ENCODE results near the gene POMT1. TPM values are rescaled to one million over a fixed set of nuclear protein-coding genes. Genes with fewer than 3 reads are reported as not detected.

POMT1 gene
- total and polyA plus RNA-seq, 5 donors: 17.3 to 21.9 (median 20.2) TPM

DNA sequence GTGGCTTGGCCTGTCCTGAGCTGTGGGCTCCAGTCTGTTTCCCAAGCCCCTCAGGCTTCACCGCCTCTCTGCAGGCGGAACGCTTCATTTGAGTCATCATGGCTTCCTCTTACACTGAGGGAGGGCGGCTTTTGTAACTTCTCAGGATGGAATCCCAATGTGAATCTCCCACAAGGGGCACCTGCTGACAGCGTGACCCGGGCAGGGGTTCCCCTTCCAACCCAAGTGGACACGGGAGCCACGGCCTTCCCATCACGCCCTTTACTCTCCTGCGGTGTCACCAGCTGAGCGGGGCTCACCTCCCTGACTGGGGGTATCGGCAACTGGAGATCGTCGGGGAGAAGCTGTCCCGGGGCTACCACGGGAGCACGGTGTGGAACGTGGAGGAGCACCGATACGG is 15.8 kb downstream of the POMT1 start:
- peaks cover 1% of the 10 kb centered on the region for H3K4me1 ChIP-seq (ENCODE audit: control insufficient read depth, insufficient read depth, low read length)
- intact Hi-C loops (cut with DNase I): loop anchor here in 1 of 4 donors (10.0 kb wide), 1 partner anchor 226 kb away; the partner anchor contains the start of gene RAPGEF1
- ATAC-seq: no peak
- no peaks in the 10 kb centered on the region for H3K9me3 ChIP-seq (ENCODE audit: control insufficient read depth, low read length)
- no peak overlapping the region for H3K27ac ChIP-seq (ENCODE audit: low read length)
- H3K27me3 ChIP-seq (ENCODE audit: control insufficient read depth, insufficient read depth): no peaks in the 10 kb centered on the region
- DNase-seq: peak in 1 of 3 donors; percentile 55
- 95% methylated on average over 20 of the region's 20 CpGs for WGBS
- H3K4me3 ChIP-seq (ENCODE audit: low read length): no peak overlapping the region

DNA sequence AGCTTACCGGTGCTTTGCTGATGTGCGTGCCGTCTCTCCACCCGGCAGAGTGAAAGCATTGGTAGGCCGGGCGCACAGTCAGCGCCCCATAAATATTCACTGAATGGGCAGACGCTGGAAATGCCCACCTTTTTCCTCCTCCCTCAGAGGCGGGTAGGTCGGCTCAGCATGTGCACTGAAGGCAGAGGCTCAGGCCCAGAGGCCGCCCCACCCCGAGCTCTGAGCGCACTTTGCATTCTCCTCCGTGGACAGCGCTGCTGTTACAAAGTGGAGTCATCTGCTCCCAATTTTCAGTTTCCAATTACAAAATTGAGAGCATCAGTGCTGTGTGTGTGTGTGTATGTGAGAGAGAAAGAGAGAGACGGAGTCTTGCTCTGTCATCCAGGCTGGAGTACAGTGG is 17.8 kb downstream of the POMT1 start:
- H3K27ac ChIP-seq (ENCODE audit: low read length): no peak overlapping the region
- peaks cover 1% of the 10 kb centered on the region for H3K4me1 ChIP-seq (ENCODE audit: control insufficient read depth, insufficient read depth, low read length)
- no peak overlapping the region for H3K4me3 ChIP-seq (ENCODE audit: low read length)
- DNase-seq (peak in 1 of 3 donors; percentile 24), ATAC-seq (no peak)
- H3K27me3 ChIP-seq (ENCODE audit: control insufficient read depth, insufficient read depth): no peaks in the 10 kb centered on the region
- intact Hi-C loops (cut with DNase I): no loop called here
- H3K9me3 ChIP-seq (ENCODE audit: control insufficient read depth, low read length): no peaks in the 10 kb centered on the region
- WGBS: 83% methylated on average over 16 of the region's 16 CpGs

GRCh38 chr9:131521203-131521602 is 18.5 kb downstream of the POMT1 start:
- DNase-seq (peak in 1 of 3 donors; percentile 12), ATAC-seq (no peak)
- no peak overlapping the region for H3K4me3 ChIP-seq (ENCODE audit: low read length)
- H3K27me3 ChIP-seq (ENCODE audit: control insufficient read depth, insufficient read depth): no peaks in the 10 kb centered on the region
- H3K4me1 ChIP-seq (ENCODE audit: control insufficient read depth, insufficient read depth, low read length): peaks cover 1% of the 10 kb centered on the region
- WGBS: 94% methylated on average over 10 of the region's 10 CpGs
- H3K9me3 ChIP-seq (ENCODE audit: control insufficient read depth, low read length): no peaks in the 10 kb centered on the region
- intact Hi-C loops (cut with DNase I): no loop called here
- no peak overlapping the region for H3K27ac ChIP-seq (ENCODE audit: low read length)

DNA sequence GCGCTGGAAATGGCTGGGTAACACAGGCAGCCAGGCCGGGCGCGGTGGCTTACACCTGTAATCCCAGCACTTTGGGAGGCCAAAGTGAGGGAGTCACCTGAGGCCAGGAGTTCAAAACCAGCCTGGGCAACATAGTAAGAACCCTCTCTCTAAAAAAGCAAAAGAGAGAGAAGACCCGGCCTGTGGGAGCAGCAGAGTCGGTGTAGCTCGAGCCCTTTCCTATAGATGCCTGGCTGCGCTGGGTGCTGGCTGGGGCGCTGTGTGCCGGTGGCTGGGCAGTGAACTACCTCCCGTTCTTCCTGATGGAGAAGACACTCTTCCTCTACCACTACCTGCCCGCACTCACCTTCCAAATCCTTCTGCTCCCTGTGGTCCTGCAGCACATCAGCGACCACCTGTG is 19.1 kb downstream of the POMT1 start:
- Histone ChIP-seq H3K4me3 (ENCODE audit: low read length) (no peak overlapping the region), H3K9me3 (ENCODE audit: control insufficient read depth, low read length) (no peaks in the 10 kb centered on the region), H3K27ac (ENCODE audit: low read length) (no peak overlapping the region), H3K27me3 (ENCODE audit: control insufficient read depth, insufficient read depth) (no peaks in the 10 kb centered on the region), H3K4me1 (ENCODE audit: control insufficient read depth, insufficient read depth, low read length) (peaks cover 1% of the 10 kb centered on the region)
- DNase-seq: peak in 1 of 3 donors; percentile 38
- WGBS: 97% methylated on average over 13 of the region's 13 CpGs
- intact Hi-C loops (cut with DNase I): no loop called here
- ATAC-seq: no peak

DNA sequence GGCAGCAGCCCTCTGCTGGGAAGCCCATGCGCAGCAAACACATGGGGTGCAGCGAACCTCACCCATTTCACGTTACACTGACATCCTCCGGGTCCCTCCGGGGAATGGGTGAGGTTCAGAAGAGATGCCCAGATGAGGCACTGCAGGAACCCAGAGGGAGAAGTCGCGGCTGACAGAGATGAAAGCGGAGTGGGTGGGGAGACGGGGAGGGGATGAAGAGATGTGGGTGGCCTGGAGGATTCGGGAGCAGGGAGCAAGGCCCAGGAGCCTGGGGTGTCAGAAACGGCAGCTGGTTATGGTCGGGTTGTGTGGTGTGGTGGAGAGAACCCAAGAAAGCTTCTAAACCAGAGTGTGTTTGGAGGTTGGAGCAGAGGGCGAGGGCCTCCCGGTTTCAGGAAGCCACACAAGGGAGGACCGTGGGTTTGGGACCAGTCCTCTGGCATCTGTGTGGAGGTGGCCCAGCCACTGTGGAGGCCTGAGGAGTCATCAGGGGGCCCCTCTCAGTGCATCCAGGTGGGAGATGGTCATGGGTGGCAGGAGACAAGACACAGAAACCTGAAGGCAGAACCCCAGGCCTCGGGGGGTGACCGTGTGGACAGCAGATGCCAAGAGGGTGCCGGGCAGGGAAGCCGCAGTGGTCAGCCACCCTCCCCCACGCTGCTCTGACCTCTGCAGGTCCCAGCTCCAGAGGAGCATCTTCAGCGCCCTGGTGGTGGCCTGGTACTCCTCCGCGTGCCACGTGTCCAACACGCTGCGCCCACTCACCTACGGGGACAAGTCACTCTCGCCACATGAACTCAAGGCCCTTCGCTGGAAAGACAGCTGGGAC is 19.8 kb downstream of the POMT1 start:
- ATAC-seq: no peak
- H3K27ac ChIP-seq (ENCODE audit: low read length): no peak overlapping the region
- WGBS: 90% methylated on average over 29 of the region's 29 CpGs
- intact Hi-C loops (cut with DNase I): no loop called here
- peak in 1 of 3 donors; percentile 53 for DNase-seq
- H3K4me1 ChIP-seq (ENCODE audit: control insufficient read depth, insufficient read depth, low read length): peaks cover 1% of the 10 kb centered on the region
- H3K27me3 ChIP-seq (ENCODE audit: control insufficient read depth, insufficient read depth): no peaks in the 10 kb centered on the region
- no peaks in the 10 kb centered on the region for H3K9me3 ChIP-seq (ENCODE audit: control insufficient read depth, low read length)
- no peak overlapping the region for H3K4me3 ChIP-seq (ENCODE audit: low read length)

GRCh38 chr9:131523086-131523388 is 20.3 kb downstream of the POMT1 start:
- intact Hi-C loops (cut with DNase I): no loop called here
- DNase-seq (no peak), ATAC-seq (no peak)
- Histone ChIP-seq H3K4me3 (ENCODE audit: low read length) (no peak overlapping the region), H3K27ac (ENCODE audit: low read length) (no peak overlapping the region), H3K4me1 (ENCODE audit: control insufficient read depth, insufficient read depth, low read length) (peaks cover under 1% of the 10 kb centered on the region), H3K27me3 (ENCODE audit: control insufficient read depth, insufficient read depth) (no peaks in the 10 kb centered on the region), H3K9me3 (ENCODE audit: control insufficient read depth, low read length) (no peaks in the 10 kb centered on the region)
- 87% methylated on average over 9 of the region's 9 CpGs for WGBS

- DNase-seq: peak in 1 of 3 donors; percentile 48
- ATAC-seq: peak in 1 of 2 donors; percentile 7
- intact Hi-C loops (cut with DNase I): no loop called here
- H3K27ac ChIP-seq (ENCODE audit: low read length): no peak overlapping the region
- 80% methylated on average over 29 of the region's 29 CpGs for WGBS
- H3K4me3 ChIP-seq (ENCODE audit: low read length): no peak overlapping the region
- H3K4me1 ChIP-seq (ENCODE audit: control insufficient read depth, insufficient read depth, low read length): no peaks in the 10 kb centered on the region
- H3K9me3 ChIP-seq (ENCODE audit: control insufficient read depth, low read length): no peaks in the 10 kb centered on the region
- no peaks in the 10 kb centered on the region for H3K27me3 ChIP-seq (ENCODE audit: control insufficient read depth, insufficient read depth)
Measured at GRCh38 chr9:131523451-131524435, 21.0 kb downstream of the POMT1 start.

GRCh38 chr9:131524665-131525315 is 22.1 kb downstream of the POMT1 start:
- intact Hi-C loops (cut with DNase I): no loop called here
- no peaks in the 10 kb centered on the region for H3K9me3 ChIP-seq (ENCODE audit: control insufficient read depth, low read length)
- H3K4me1 ChIP-seq (ENCODE audit: control insufficient read depth, insufficient read depth, low read length): no peaks in the 10 kb centered on the region
- H3K27me3 ChIP-seq (ENCODE audit: control insufficient read depth, insufficient read depth): no peaks in the 10 kb centered on the region
- ATAC-seq: no peak
- 82% methylated on average over 23 of the region's 23 CpGs for WGBS
- DNase-seq: peak in 1 of 3 donors; percentile 51
- H3K27ac ChIP-seq (ENCODE audit: low read length): no peak overlapping the region
- no peak overlapping the region for H3K4me3 ChIP-seq (ENCODE audit: low read length)

DNA sequence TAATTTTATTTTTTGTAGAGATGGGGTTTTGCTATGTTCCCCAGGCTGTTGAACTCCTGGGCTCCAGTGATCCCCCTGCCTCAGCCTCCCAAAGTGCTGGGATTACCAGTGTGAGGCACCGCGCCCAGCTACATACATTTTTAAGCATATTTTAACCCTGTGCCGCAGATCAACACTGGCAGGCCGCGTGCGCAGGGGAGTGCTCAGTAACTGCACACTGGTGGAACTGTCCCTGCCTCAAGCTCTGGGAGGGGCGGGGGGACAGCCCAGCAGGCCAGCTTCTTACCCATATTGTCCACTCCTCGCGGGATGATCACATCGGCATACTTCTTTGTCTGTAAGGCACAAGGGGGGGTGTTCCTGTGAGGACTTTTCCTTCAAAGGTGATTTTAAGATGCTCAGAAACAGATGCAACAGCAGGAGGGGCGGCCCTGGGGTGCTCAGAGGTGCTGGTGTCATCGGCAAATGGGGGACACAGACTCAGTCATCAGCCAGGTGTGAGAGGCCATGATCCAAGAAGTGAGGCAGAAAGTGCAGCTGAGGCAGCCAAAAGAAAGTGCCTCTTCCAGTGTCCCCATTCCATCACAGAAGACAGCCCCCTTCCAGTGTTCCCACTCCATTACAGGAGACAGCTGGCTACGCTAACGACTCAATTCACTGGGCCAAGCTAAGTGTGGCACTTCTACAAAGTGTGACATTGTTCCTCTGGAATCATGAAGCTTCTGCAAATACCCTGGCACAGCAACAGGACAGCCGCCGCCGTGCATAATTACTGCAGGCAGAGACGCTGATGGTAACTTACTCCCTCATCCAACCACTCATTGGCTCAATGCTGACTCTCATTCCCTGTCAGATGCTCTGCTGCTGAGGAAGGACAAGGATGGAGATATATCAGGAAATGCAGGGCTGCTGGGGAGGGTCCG is 23.2 kb downstream of the POMT1 start:
- ATAC-seq: peak in 1 of 2 donors; percentile 23
- Histone ChIP-seq H3K4me3 (ENCODE audit: low read length) (no peak overlapping the region), H3K27ac (ENCODE audit: low read length) (no peak overlapping the region), H3K9me3 (ENCODE audit: control insufficient read depth, low read length) (no peaks in the 10 kb centered on the region), H3K27me3 (ENCODE audit: control insufficient read depth, insufficient read depth) (no peaks in the 10 kb centered on the region), H3K4me1 (ENCODE audit: control insufficient read depth, insufficient read depth, low read length) (peaks cover 3% of the 10 kb centered on the region)
- intact Hi-C loops (cut with DNase I): no loop called here
- WGBS: 80% methylated on average over 19 of the region's 19 CpGs
- DNase-seq: peak in 2 of 3 donors; percentile 66 to 78

GRCh38 chr9:131528186-131528585 is 25.5 kb downstream of the POMT1 start:
- Histone ChIP-seq H3K27me3 (ENCODE audit: control insufficient read depth, insufficient read depth) (no peaks in the 10 kb centered on the region), H3K4me1 (ENCODE audit: control insufficient read depth, insufficient read depth, low read length) (peaks cover 3% of the 10 kb centered on the region), H3K27ac (ENCODE audit: low read length) (no peak overlapping the region), H3K9me3 (ENCODE audit: control insufficient read depth, low read length) (no peaks in the 10 kb centered on the region), H3K4me3 (ENCODE audit: low read length) (no peak overlapping the region)
- peak in 1 of 3 donors; percentile 33 for DNase-seq
- intact Hi-C loops (cut with DNase I): no loop called here
- no peak for ATAC-seq
- WGBS: 91% methylated on average over 7 of the region's 7 CpGs
